HEK293 (cell line): ENCODE measurements around the gene PAQR6.

Experiments
- CTCF ChIA-PET: fragments of 350-600 bp; formaldehyde crosslinking; extraction: SDS; loops from one replicate; lab custom pipeline; 2021; ENCODE audit warnings: antibody characterized with exemption; lab: Yijun Ruan, JAX
- POLR2A ChIA-PET: fragments of 300-600 bp; formaldehyde crosslinking; extraction: SDS; loops from one replicate; lab custom pipeline; 2020; ENCODE audit warnings: antibody characterized with exemption, inconsistent platforms; lab: Yijun Ruan, JAX
- H3K27ac ChIP-seq: fragments of 200-500 bp; sonication (Bioruptor generic); 2 replicates; pipeline ENCODE4 v1.5.1; 2014; ENCODE audit warnings: low read depth, low read length, control low read depth, inconsistent platforms; ENCODE audit errors: extremely low read depth
- H3K36me3 ChIP-seq, 2 experiments: fragments of 200-500 bp in 1 of 2; sonication (Bioruptor generic) in 1 of 2; 1 replicate in 1 of 2; 2 replicates in 1 of 2; pipeline ENCODE4 v1.5.1; 2014 to 2017; ENCODE audit warnings: inconsistent platforms in 2 of 2, low read length in 2 of 2; ENCODE audit not compliant: control insufficient read depth in 2 of 2, insufficient read depth in 1 of 2
- H3K4me1 ChIP-seq: fragments of 200-500 bp; sonication (Bioruptor generic); 2 replicates; pipeline ENCODE4 v1.5.1; 2014; ENCODE audit warnings: mild to moderate bottlenecking, low read length, inconsistent platforms; ENCODE audit not compliant: control insufficient read depth, insufficient read depth
- H3K4me3 ChIP-seq: 2 replicates; pipeline ENCODE4 v1.5.1; 2011; ENCODE audit warnings: low read depth, mild to moderate bottlenecking, control low read depth, low read length, moderate library complexity
- H3K9me3 ChIP-seq: fragments of 200-500 bp; sonication (Bioruptor generic); 2 replicates; pipeline ENCODE4 v1.5.1; 2014; ENCODE audit warnings: low read depth, low read length, inconsistent platforms; ENCODE audit not compliant: control insufficient read depth, insufficient read depth
- GLI2 ChIP-seq: fragments of 450-650 bp; formaldehyde crosslinking; IDR thresholded peaks from 2 replicates; pipeline ENCODE4; 2017; ENCODE audit warnings: missing biosample characterization, missing genetic modification characterization, low read depth, borderline replicate concordance
- GLIS2 ChIP-seq: fragments of 450-650 bp; formaldehyde crosslinking; IDR thresholded peaks from 2 replicates; pipeline ENCODE4 v1.5.1; 2016; ENCODE audit warnings: missing biosample characterization, missing genetic modification characterization
- HOXC10 ChIP-seq: sonication (generic); formaldehyde crosslinking; IDR thresholded peaks from 2 replicates; pipeline ENCODE4 v1.8.1; 2023; ENCODE audit warnings: mild to moderate bottlenecking, missing genetic modification reagents
- KLF9 ChIP-seq: fragments of 450-650 bp; formaldehyde crosslinking; IDR thresholded peaks from 2 replicates; pipeline ENCODE4 v1.5.1; 2016; ENCODE audit warnings: missing biosample characterization, missing genetic modification characterization, low read depth
- SP7 ChIP-seq: fragments of 450-650 bp; formaldehyde crosslinking; IDR thresholded peaks from 2 replicates; pipeline ENCODE4 v1.5.1; 2016; ENCODE audit warnings: missing biosample characterization, missing genetic modification characterization
- TCF7L2 ChIP-seq: IDR thresholded peaks from 2 replicates; pipeline ENCODE4 v1.6.1; 2011; ENCODE audit warnings: low read depth, mild to moderate bottlenecking, inconsistent platforms, low read length, moderate library complexity, borderline replicate concordance
- YY1 ChIP-seq: fragments of 450-650 bp; formaldehyde crosslinking; IDR thresholded peaks from 2 replicates; pipeline ENCODE4 v1.5.1; 2018; ENCODE audit warnings: missing biosample characterization, missing genetic modification characterization
- ZBTB1 ChIP-seq: fragments of 450-650 bp; formaldehyde crosslinking; IDR thresholded peaks from 2 replicates; pipeline ENCODE4 v1.5.1; 2016; ENCODE audit warnings: missing biosample characterization, missing genetic modification characterization
- ZBTB49 ChIP-seq: fragments of 450-650 bp; formaldehyde crosslinking; IDR thresholded peaks from 2 replicates; pipeline ENCODE4 v1.5.1; 2016; ENCODE audit warnings: missing biosample characterization, missing genetic modification characterization, low read depth
- ZFP3 ChIP-seq: fragments of 450-650 bp; formaldehyde crosslinking; IDR thresholded peaks from 2 replicates; pipeline ENCODE4 v1.5.1; 2016; ENCODE audit warnings: low read depth, missing biosample characterization, missing genetic modification characterization
- ZNF146 ChIP-seq: fragments of 450-650 bp; formaldehyde crosslinking; IDR thresholded peaks from 2 replicates; pipeline ENCODE4 v1.5.1; 2016; ENCODE audit warnings: missing biosample characterization, missing genetic modification characterization
- ZNF2 ChIP-seq: fragments of 450-650 bp; formaldehyde crosslinking; IDR thresholded peaks from 2 replicates; pipeline ENCODE4 v1.5.1; 2016; ENCODE audit warnings: missing biosample characterization, missing genetic modification characterization
- ZNF248 ChIP-seq: fragments of 450-650 bp; formaldehyde crosslinking; IDR thresholded peaks from 2 replicates; pipeline ENCODE4 v1.5.1; 2017; ENCODE audit warnings: missing biosample characterization, missing genetic modification characterization
- ZNF335 ChIP-seq: fragments of 450-650 bp; formaldehyde crosslinking; conservative IDR thresholded peaks from 2 replicates; pipeline ENCODE4 v1.5.1; 2016; ENCODE audit warnings: missing biosample characterization, missing genetic modification characterization
- ZNF362 ChIP-seq: fragments of 450-650 bp; formaldehyde crosslinking; IDR thresholded peaks from 2 replicates; pipeline ENCODE4 v1.5.1; 2016; ENCODE audit warnings: missing biosample characterization, missing genetic modification characterization
- ZNF501 ChIP-seq: fragments of 450-650 bp; formaldehyde crosslinking; IDR thresholded peaks from 2 replicates; pipeline ENCODE4 v1.5.1; 2016; ENCODE audit warnings: missing biosample characterization, missing genetic modification characterization
- ZNF529 ChIP-seq: fragments of 450-650 bp; formaldehyde crosslinking; IDR thresholded peaks from 2 replicates; pipeline ENCODE4 v1.5.1; 2017; ENCODE audit warnings: missing genetic modification characterization, missing biosample characterization; ENCODE audit not compliant: insufficient replicate concordance
- ZNF561 ChIP-seq: fragments of 450-650 bp; IDR thresholded peaks from 2 replicates; pipeline ENCODE4 v1.5.1; 2018; ENCODE audit warnings: missing biosample characterization, missing genetic modification characterization, borderline replicate concordance
- ZNF704 ChIP-seq: fragments of 450-650 bp; formaldehyde crosslinking; IDR thresholded peaks from 2 replicates; pipeline ENCODE4 v1.5.1; 2016; ENCODE audit warnings: missing biosample characterization, missing genetic modification characterization
- ZNF76 ChIP-seq: fragments of 450-650 bp; formaldehyde crosslinking; IDR thresholded peaks from 2 replicates; pipeline ENCODE4; 2016; ENCODE audit warnings: low read depth, missing biosample characterization, missing genetic modification characterization, borderline replicate concordance
- TF ChIP-seq, protein P1 (sequence below): fragments of 450-650 bp; formaldehyde crosslinking; IDR thresholded peaks from 2 replicates; pipeline ENCODE4 v1.5.1; 2016; ENCODE audit warnings: missing biosample characterization, missing genetic modification characterization
- TF ChIP-seq, protein P2 (sequence below): fragments of 450-650 bp; formaldehyde crosslinking; IDR thresholded peaks from 2 replicates; pipeline ENCODE4 v1.5.1; 2016; ENCODE audit warnings: missing biosample characterization, missing genetic modification characterization
- TF ChIP-seq, protein P3 (sequence below): fragments of 450-650 bp; formaldehyde crosslinking; IDR thresholded peaks from 2 replicates; pipeline ENCODE4 v1.5.1; 2016; ENCODE audit warnings: missing biosample characterization, missing genetic modification characterization

The PAQR6 gene

DNA sequence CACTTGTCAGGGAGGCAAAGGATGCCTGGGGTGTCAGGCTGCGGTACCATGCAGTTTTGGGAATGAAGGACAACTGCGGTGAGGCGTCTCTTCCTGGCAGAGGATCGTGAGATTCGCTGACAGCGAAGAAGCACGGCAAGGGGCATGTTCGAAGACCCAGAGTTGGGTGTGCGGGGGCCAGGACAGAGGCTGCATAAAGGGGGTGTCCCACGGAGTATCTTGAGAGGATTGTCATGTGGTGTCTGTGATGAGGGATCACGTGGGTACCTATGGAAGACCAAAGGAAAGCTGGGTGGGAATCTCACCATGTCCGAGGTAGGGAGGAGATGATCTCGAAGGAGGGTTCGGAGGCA is 53.6 kb downstream of the PAQR6 start (continued):
- TF ChIP-seq ZBTB49 (tag by site-specific recombination) (no peak), ZNF501 (tag by site-specific recombination) (0 out of 2 replicates have a peak, but pooled peaks have one; percentile 18)

DNA sequence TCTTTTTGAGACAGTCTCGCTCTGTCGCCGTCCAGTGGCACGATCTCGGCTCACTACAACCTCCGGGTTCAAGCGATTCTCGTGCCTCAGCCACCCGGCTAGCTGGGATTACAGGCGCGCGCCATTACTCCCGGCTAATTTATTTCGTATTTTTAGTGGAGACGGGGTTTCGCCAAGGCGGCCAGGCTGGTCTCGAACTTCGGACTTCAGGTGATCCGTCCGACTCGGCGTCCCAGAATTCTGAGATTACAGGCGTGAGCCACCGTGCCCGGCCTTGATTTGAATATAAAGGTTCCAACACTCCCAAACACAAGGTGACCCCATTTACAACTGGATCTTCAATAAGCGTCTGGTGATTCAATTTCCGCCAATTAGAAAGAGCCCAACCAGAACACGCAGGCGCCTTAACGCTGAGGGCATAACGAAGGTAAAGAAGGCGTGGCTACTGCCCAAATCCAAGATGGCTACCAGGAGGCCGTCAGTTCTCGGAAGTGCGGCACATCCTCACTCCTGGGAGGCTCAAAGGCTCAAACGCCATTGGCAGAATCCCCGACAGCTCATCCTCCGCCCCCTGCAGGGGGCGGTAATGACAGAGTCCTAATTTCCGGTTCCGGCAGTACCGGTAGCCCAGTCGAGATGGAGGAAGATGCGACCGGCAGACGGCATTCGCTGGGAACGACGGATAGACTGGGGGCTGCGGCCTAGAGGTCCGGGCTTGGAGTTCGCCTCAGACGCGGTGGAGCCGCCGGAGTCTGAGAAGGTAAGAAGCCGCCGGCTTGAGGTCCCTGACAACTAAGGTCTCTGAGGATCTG is 54.2 kb downstream of the PAQR6 start, which contains the start of gene SLC25A44:
TSS of gene SLC25A44 (plus strand) at position 617 of the 812 bp plus-strand sequence. CDS start 5,744 bp downstream, outside the sequence.
- peak within 1 kb of the TSS; percentile 65; the same call in 1 of the 2 replicates for H3K27ac ChIP-seq
- H3K36me3 ChIP-seq, result peaks cover 0 to 26% of the 10 kb centered on the region in 2 experiments; a peak in 1 of 3 replicates
- ChIA-PET POLR2A (interaction anchor here (0.5 to 2.4 kb wide), 16 partner anchors 9 to 102 kb away, joined by 3 to 49 read pairs (median 3); partner anchors contain the start of genes GLMP, LMNA and PMF1), CTCF (interaction anchor here (0.8 to 1.5 kb wide), 3 partner anchors 21 to 48 kb away, joined by 3 to 7 read pairs (median 4); no protein-coding TSS in a partner anchor)
- H3K4me1 ChIP-seq, result peaks cover 3% of the 10 kb centered on the region; the same call in 1 of the 2 replicates
- H3K4me3 ChIP-seq, result peak within 1 kb of the TSS; percentile 80
- H3K9me3 ChIP-seq, result no peaks in the 10 kb centered on the region
- TF ChIP-seq ZBTB1 (tag by site-specific recombination), result no peak
- peak; percentile 50 for TF ChIP-seq ZNF2 (tag by site-specific recombination)
- TF ChIP-seq ZNF362 (tag by site-specific recombination), result no peak
- TF ChIP-seq, protein P1, sequence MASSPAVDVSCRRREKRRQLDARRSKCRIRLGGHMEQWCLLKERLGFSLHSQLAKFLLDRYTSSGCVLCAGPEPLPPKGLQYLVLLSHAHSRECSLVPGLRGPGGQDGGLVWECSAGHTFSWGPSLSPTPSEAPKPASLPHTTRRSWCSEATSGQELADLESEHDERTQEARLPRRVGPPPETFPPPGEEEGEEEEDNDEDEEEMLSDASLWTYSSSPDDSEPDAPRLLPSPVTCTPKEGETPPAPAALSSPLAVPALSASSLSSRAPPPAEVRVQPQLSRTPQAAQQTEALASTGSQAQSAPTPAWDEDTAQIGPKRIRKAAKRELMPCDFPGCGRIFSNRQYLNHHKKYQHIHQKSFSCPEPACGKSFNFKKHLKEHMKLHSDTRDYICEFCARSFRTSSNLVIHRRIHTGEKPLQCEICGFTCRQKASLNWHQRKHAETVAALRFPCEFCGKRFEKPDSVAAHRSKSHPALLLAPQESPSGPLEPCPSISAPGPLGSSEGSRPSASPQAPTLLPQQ, result peak; percentile 46; the same call in 1 of the 2 replicates
- TF ChIP-seq ZNF561 (tag by site-specific recombination), result peak; percentile 25; the same call in 1 of the 2 replicates
- TF ChIP-seq HOXC10 (CRISPR knock-in tag), result no peak
- TF ChIP-seq, protein P2, sequence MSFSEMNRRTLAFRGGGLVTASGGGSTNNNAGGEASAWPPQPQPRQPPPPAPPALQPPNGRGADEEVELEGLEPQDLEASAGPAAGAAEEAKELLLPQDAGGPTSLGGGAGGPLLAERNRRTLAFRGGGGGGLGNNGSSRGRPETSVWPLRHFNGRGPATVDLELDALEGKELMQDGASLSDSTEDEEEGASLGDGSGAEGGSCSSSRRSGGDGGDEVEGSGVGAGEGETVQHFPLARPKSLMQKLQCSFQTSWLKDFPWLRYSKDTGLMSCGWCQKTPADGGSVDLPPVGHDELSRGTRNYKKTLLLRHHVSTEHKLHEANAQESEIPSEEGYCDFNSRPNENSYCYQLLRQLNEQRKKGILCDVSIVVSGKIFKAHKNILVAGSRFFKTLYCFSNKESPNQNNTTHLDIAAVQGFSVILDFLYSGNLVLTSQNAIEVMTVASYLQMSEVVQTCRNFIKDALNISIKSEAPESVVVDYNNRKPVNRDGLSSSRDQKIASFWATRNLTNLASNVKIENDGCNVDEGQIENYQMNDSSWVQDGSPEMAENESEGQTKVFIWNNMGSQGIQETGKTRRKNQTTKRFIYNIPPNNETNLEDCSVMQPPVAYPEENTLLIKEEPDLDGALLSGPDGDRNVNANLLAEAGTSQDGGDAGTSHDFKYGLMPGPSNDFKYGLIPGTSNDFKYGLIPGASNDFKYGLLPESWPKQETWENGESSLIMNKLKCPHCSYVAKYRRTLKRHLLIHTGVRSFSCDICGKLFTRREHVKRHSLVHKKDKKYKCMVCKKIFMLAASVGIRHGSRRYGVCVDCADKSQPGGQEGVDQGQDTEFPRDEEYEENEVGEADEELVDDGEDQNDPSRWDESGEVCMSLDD (tag by site-specific recombination), result 0 out of 2 replicates have a peak, but pooled peaks have one; percentile 18
- no peak; the same call in 1 of the 2 replicates for TF ChIP-seq SP7 (tag by site-specific recombination)
- no peak for TF ChIP-seq ZNF529 (tag by site-specific recombination)
- peak; percentile 55; the same call in 1 of the 2 replicates for TF ChIP-seq KLF9 (tag by site-specific recombination)
- TF ChIP-seq, protein P3, sequence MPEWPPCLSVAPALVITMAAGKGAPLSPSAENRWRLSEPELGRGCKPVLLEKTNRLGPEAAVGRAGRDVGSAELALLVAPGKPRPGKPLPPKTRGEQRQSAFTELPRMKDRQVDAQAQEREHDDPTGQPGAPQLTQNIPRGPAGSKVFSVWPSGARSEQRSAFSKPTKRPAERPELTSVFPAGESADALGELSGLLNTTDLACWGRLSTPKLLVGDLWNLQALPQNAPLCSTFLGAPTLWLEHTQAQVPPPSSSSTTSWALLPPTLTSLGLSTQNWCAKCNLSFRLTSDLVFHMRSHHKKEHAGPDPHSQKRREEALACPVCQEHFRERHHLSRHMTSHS (tag by site-specific recombination), result no peak
- no peak for TF ChIP-seq ZFP3
- TF ChIP-seq YY1, result peak; percentile 85
- TF ChIP-seq TCF7L2, result no peak
- TF ChIP-seq ZNF248 (tag by site-specific recombination), result no peak
- peak; percentile 51 for TF ChIP-seq ZNF76 (tag by site-specific recombination)
- no peak for TF ChIP-seq ZNF704 (tag by site-specific recombination)
- peak; percentile 86 for TF ChIP-seq GLIS2 (tag by site-specific recombination)
- peak; percentile 75 for TF ChIP-seq ZNF335 (tag by site-specific recombination)
- TF ChIP-seq GLI2, result no peak
- TF ChIP-seq ZNF146 (tag by site-specific recombination), result no peak
